Testis (tissue), 2 donors: ENCODE data around the gene TNS2.

ENCODE experiments used
- CTCF ChIP-seq, 3 experiments: fragments of 450-650 bp in 2 of 3; fragments of 200-600 bp in 1 of 3; sonication (generic) in 1 of 3; IDR thresholded peaks; one replicate each; pipeline ENCODE4 v1.5.1; 2016 to 2019; ENCODE audit warnings: antibody characterized with exemption in 3 of 3, mild to moderate bottlenecking in 2 of 3, moderate library complexity in 1 of 3
- POLR2A ChIP-seq: fragments of 450-650 bp; IDR thresholded peaks from one replicate; pipeline ENCODE4 v1.6.1; 2017; ENCODE audit warnings: antibody characterized with exemption, mild to moderate bottlenecking, moderate library complexity

GRCh38 chr12:53005986-53006809 lies 43.7 kb upstream of the TNS2 start, which contains the start of gene EIF4B:
- TF ChIP-seq CTCF (IDR thresholded peaks at IDR 0.05) = no peak
- TF ChIP-seq POLR2A = peak; percentile 9
